Glutamatergic neuron (in vitro differentiated cells): ENCODE measurements around the gene TNFRSF25. TPM values are rescaled to one million over a fixed set of nuclear protein-coding genes. Genes with fewer than 3 reads are reported as not detected.

ENCODE experiments used
- DNase-seq: peaks from one replicate; pipeline ENCODE4 v3.0.0; 2022
- H3K27ac Mint-ChIP-seq: one replicate; pipeline ENCODE4 v1.8.0; 2020; ENCODE audit warnings: mild to moderate bottlenecking, mixed read lengths, inconsistent platforms; ENCODE audit not compliant: unreplicated experiment
- H3K27me3 Mint-ChIP-seq: one replicate; pipeline ENCODE4 v1.8.0; 2020; ENCODE audit warnings: mild to moderate bottlenecking, moderate library complexity, mixed read lengths, inconsistent platforms; ENCODE audit not compliant: unreplicated experiment
- H3K36me3 Mint-ChIP-seq: one replicate; pipeline ENCODE4 v1.8.0; 2020; ENCODE audit warnings: mild to moderate bottlenecking, mixed read lengths, inconsistent platforms; ENCODE audit not compliant: unreplicated experiment
- H3K4me1 Mint-ChIP-seq: one replicate; pipeline ENCODE4 v1.8.0; 2020; ENCODE audit warnings: mild to moderate bottlenecking, low read depth, mixed read lengths, inconsistent platforms; ENCODE audit not compliant: unreplicated experiment
- H3K4me3 Mint-ChIP-seq: one replicate; pipeline ENCODE4 v1.8.0; 2020; ENCODE audit warnings: mild to moderate bottlenecking, mixed read lengths, inconsistent platforms; ENCODE audit not compliant: unreplicated experiment
- H3K9me3 Mint-ChIP-seq: one replicate; pipeline ENCODE4 v1.8.0; 2020; ENCODE audit warnings: mild to moderate bottlenecking, moderate library complexity, mixed read lengths, inconsistent platforms; ENCODE audit not compliant: unreplicated experiment
- CTCF ChIP-seq: fragments of 200-600 bp; sonication (generic); IDR thresholded peaks from one replicate; pipeline ENCODE4 v1.5.0; 2021; ENCODE audit not compliant: partially characterized antibody, unreplicated experiment
- total RNA-seq: library from RNA; stranded (reverse); fragmentation: NEBNext Ultra II Directional; extraction: Animal tissue kit (Norgen Biotek cat#: 25700); gene quantifications from one replicate; pipeline ENCODE4 v1.2.1, GENCODE V29; 2021; ENCODE audit not compliant: unreplicated experiment

TNFRSF25 gene
- total RNA-seq, 1 donor from 2014 or later = 47.5 TPM

- H3K4me1 Mint-ChIP-seq = peaks cover 2% of the 10 kb centered on the region
- H3K27ac Mint-ChIP-seq = no peak overlapping the region
- TF ChIP-seq CTCF = no peak
- no peak overlapping the region for H3K4me3 Mint-ChIP-seq
- H3K36me3 Mint-ChIP-seq = no peaks in the 10 kb centered on the region
- H3K9me3 Mint-ChIP-seq = no peaks in the 10 kb centered on the region
- no peak for DNase-seq
- H3K27me3 Mint-ChIP-seq = peaks cover 7% of the 10 kb centered on the region
Measured at GRCh38 chr1:6470132-6471085, 4.4 kb upstream of the TNFRSF25 start.

GRCh38 chr1:6468729-6469461 lies 2.9 kb upstream of the TNFRSF25 start:
- no peak for DNase-seq
- peaks cover 9% of the 10 kb centered on the region for H3K27me3 Mint-ChIP-seq
- H3K9me3 Mint-ChIP-seq = no peaks in the 10 kb centered on the region
- TF ChIP-seq CTCF = no peak
- H3K36me3 Mint-ChIP-seq = no peaks in the 10 kb centered on the region
- H3K4me3 Mint-ChIP-seq = no peak overlapping the region
- peaks cover 2% of the 10 kb centered on the region for H3K4me1 Mint-ChIP-seq
- no peak overlapping the region for H3K27ac Mint-ChIP-seq

- Mint-ChIP-seq H3K27ac (no peak overlapping the region), H3K4me3 (no peak overlapping the region), H3K27me3 (peaks cover 11% of the 10 kb centered on the region), H3K9me3 (peaks cover 2% of the 10 kb centered on the region), H3K36me3 (no peaks in the 10 kb centered on the region), H3K4me1 (no peaks in the 10 kb centered on the region)
- DNase-seq = no peak
- no peak for TF ChIP-seq CTCF
Measured at GRCh38 chr1:6467744-6468688, 2.0 kb upstream of the TNFRSF25 start.

- Mint-ChIP-seq H3K27me3 (peaks cover 11% of the 10 kb centered on the region), H3K9me3 (peaks cover 3% of the 10 kb centered on the region), H3K4me3 (no peak overlapping the region), H3K27ac (no peak overlapping the region), H3K36me3 (no peaks in the 10 kb centered on the region), H3K4me1 (no peaks in the 10 kb centered on the region)
- no peak for DNase-seq
- no peak for TF ChIP-seq CTCF
Measured at GRCh38 chr1:6467224-6467623, 1.3 kb upstream of the TNFRSF25 start.
